NCI-H446 (cell line): Measurements from ENCODE around the gene CPN1.
"Not testable (repeated sequence)": the region's sequence is repeated elsewhere in the genome, so short reads cannot be mapped to it uniquely, and the experiment has no call there.

Source experiments
- DNase-seq, 2 experiments: peaks; one replicate each; lab custom pipeline; 2025; lab: John Stamatoyannopoulos, UW

The CPN1 gene

DNA sequence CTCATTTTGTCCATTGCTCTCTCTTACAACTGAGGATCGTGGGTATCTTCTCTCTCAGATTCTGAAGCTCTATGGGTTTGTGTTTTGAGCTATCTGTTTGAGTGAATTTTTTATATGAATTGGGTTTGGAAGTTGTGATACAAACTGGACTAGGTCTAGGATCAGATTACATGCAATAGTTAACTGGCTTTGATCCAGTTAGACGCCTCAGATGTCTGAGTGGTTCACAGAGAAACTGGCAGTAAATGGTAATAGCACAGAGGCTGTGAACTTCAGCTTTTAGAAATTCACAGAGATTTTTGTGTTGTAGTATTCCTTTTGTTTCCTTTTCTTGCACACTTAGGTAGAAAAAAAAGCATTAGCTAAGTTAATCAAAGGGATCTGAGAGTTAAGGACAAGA, 59.3 kb downstream of the CPN1 start:
- peak in 1 of 2 experiments; percentile 27 for DNase-seq

DNA sequence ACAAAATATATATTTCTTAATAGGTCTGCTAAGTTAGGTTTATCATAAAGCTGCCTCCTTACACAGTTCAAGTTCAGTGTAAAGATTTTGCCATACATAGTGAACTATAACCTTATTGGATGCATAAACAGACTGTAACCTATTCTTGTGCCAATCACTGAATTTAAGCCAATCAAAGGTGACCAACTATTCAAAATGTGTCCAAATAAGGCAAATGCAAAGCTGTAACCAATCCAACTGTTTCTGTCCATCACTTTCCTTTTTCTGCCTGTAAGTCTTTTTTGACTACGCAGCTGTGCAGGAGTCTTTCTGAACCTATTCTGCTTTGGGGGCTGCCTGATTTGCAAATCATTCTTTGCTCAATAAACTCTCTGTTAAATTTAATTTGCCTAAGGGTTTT, 60.3 kb downstream of the CPN1 start:
- no peak for DNase-seq

DNA sequence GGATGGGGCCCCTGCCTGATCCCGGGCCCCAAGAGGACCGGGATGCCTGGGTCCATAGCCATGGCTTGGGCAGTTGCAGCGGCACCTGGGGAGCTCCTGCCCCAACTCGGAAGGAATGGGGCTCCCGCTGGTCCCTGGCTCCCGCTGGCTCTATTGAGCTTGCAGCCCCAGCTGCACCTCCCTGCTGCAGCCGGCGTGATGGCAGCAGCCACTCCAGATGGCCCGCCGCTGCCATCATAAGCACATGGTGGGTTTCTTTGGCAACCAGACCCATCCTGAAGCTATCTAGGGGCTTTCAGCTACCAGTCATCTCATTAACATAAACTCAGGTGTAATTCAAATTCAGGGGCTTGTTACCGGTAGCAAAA, 60.8 kb downstream of the CPN1 start:
- no peak for DNase-seq

DNA sequence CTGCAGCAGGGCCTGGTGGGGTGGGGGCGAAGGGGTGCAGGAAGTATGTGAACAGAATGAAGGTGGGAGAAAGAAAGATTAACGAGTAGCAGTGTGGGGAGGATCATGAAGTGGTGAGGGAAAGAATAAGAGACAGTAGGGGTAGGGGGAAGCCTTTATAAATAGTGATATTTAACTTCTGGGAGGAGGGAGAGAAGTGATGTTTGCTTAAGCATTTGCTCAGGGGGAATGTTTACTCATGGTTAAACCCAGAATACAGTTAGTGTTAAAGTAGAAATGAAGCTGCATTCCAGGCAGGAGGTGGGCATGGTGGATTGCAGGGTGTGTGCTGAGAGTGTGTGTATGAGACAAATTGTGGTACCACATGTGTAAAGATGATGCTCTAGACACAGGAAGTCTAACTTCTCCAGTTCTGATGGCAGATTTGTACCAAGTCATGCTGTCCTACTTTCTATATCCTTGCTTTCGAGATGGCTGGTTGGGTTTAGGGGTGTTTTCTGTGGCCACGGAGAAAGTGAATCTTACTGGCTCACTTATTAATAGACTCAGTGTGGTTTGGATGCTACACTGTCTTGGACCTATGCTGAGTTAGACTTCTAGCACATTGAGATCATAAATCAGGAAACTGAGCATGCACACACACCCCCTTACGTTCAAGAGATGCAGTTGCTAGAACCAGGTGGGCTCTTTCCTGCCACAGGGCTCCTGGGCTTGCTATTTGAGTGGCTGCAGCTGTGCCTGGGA, 61.4 kb downstream of the CPN1 start:
- DNase-seq: no peak

DNA sequence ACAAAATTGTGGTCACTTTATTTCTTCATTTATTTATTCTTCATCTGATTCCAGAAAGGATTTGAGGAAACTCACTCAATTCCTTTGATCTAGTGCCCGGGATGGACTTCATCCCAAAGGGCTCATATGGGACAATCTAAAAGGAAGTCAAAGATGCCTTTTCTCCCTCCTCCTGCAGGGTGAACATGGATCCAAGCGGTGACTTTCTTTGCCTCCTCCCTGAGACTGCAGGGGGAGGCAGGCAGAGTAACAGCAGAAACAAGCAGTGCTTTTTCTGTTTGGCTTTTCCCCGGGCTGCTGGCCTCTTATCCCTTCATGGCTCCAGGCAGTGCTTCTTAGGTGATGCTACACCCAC, 61.9 kb downstream of the CPN1 start:
- DNase-seq: no peak

DNA sequence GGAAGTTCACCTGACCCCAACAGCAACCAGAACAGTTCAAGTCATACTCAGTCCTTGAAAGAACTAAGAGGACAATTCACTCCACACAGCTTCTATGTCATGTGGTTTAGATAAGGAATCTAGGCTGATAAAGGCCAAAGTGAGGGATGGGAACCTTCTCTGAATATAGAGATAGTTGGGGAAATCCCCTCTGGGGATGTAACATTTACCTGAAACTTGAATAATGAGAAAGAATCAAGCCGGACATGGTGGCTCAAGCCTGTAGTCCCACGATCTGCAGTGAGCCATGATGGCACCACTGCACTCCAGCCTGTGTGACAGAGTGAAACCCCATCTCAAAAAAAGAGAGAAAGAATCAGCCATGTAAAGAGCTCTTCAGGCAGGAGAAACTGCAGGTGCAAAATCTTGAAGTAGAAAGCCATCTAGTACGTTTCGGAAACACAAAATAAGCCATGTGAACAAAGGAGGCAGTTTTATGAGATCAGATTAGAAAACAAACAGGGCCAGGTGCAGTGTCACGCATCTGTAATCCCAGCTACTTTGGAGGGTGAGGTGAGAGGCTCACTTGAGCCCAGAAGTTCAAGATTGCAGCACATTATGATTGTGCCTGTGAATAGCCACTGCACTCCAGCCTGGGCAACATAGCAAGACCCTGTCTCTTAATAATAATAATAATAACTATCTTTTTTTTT, 67.5 kb downstream of the CPN1 start:
- DNase-seq: no peak

DNA sequence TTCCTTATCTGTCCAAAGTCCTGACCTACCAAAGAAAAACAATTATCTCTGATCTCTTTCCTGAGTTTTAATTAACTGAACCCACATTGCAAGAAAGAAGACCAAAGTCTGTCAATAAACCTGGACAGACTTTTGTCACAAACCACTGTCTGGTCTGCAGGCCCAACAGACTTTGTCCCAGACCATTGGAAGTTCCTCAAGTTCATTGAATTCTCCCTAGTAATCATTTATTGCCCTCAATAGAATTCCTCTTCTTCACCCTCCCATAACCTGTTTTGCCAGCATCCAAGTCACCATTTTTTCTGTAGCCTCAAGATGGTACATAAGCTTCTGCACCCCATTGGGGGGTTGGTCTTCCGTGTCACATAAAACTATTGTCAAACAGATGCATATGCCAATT, 68.0 kb downstream of the CPN1 start:
- DNase-seq: no peak

DNA sequence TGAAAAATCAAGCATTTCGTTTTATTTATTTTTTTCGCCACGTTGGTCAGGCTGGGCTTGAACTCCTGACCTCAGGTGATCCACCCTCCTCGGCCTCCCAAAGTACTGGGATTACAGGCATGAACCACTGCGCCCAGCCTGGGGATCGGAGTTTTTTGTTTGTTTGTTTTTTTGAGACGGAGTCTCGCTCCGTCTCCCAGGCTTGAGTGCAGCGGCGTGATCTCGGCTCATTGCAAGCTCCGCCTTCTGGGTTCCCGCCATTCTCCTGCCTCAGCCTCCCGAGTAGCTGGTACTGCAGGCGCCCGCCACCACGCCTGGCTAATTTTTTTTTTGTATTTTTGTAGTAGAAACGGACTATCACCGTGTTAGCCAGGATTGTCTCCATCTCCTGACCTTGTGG, 69.8 kb downstream of the CPN1 start:
- DNase-seq: not testable (repeated sequence)

DNA sequence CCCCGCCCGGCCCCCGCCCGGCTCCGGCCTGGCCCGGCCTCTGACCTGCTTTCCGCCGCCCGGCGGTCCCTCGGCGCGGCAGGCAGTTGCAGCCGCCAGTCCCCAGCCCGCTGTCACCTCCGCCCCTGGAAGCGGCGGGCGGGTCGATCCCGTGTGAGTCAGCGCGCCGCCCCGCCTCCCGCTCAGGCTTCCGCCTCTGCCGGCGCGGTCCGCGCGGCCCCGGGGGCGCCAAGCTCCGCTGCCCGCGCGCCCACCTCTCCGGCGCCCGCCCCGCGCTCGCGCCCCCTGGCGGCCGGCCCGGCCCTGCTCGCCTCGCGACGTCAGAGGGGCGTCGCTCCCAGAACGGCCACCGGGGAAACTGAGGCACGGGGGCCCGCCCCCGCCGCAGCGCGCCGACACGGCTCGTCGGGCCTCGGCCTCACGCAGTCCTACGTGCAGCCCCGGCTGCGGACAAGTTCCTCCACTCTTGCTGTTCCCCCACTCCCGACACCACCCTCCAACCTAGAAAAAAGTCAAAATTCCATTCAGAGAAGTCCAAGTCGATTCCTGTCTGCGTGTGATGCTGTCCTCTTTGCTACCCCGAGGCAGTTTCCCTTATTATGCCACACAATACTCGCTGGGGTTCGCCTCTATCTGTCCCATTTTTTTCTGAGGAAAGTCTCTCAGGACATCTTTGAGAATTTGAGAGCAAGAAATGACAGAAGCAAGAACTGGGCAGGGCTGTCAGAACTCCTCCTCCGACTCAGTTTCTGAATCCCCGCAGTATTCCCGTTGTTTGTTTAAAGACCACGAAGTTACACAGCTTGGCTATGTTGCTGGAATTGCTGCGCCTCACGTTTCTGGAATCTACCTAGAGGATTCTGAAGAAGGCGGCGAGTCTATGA, 71.6 kb downstream of the CPN1 start, which contains the start of gene DNMBP:
Gene DNMBP, minus strand, starts transcription at position 155 of the 884 bp plus-strand sequence. CDS start 37,823 bp downstream, outside the sequence.
- DNase-seq: peak; percentile 20 to 82

DNA sequence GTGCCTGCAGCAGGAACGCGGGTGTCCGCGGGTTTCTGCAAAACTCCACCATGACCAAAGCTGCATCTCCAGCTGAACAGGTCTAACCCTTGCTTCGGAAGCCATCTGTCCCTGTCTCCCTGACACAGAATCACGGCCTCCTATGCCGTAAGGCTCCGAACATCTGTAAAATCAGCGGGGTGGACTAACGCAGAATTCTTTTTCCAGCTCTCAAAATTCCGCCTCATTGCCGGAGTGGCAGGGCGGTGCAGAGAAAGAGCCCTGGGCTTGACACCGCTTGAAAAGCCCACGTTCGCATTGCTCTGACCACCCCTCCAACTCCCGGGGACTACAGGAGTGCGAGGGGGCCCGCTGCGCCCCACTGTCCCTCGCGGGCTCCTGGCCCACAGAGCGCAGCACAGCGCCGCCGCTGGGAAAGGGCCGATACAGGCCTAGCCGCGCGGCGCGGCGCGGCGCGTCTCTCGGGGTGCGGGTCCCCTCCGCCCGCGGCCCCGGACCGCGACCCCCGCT, 72.3 kb downstream of the CPN1 start:
- DNase-seq: peak in 1 of 2 experiments; percentile 46

DNA sequence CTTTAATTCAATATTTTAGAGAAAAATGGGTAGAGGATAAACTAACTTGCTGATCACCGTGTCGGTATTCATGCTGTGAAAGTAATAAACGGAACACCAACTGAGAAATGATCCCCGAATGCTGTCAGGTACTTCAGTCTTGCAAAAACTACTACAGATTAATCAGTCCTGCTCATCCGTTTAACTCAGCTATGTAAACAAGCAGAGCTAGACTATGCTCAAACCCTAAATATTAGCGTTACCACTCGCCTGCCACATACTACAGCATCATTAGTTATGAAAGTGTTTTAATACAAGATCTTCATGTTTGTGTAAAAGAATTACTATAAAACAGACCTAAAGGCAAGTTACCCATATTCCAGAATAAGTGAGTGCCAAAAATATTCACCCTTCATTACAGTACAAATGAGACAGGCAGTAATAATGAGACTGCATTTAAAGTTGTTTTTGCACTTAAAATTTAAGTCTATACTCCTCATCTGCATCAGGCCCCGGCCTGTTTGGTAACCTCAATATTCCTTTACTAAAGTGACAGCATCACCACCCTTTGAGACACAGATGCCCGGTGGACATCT, 72.9 kb downstream of the CPN1 start:
- DNase-seq: no peak

DNA sequence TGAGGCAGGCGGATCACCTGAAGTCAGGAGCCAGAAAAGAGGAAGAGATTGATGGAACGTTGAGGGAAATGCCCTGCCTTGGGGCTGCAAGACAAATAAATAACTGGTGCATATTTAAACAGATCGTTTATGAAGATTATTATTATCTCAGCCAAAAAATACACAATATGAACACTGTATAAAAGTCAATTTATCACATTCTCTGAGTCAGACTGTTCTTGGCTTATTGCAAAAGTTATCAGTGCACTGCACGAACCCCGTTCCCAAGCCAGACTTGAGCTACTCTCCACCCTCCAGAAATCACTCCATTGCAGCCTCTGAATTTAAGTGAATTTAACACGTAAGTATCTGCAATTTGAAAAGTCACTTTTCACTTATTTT, 73.5 kb downstream of the CPN1 start:
- no peak for DNase-seq

DNA sequence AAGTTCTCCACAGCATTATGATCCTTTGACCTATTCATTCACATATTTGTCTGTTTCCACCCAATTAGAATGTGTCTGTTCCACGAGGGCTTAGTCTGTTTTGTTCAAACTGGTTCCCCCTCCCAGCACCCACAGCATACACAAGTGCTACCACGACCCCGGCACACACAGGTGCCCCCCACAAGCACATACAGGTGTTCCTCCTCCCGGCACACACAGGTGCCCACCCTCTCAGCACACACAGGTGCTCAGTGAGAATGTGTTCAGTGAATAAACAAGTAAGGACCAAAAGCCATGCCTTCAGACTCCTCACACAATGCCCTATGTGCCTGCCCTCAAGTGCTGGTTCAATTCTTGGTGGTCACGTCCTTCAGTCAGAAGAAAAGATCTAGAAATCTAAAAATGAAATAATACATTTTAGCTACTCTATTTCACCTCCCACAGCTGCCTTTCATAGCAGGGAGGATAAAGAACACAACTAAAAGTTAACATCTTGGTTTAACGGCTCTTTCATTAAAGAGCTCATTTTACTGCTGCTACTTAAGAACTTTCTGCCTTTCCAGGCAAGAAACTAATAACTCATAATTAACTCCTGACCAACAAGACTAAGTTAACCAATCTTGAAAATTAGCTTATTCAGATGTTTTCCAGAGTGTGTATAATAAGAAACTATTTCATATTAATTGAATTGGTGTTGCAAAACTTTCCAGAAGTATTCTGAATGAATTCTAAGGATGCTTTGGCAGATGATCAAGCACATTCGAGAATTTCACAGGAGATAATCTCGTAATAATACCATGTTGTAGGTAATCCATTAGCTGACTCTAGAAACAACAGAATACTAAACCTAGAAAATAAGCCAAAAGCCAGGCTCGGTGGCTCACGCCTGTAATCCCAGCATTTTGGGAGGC, 74.2 kb downstream of the CPN1 start:
- DNase-seq: no peak

DNA sequence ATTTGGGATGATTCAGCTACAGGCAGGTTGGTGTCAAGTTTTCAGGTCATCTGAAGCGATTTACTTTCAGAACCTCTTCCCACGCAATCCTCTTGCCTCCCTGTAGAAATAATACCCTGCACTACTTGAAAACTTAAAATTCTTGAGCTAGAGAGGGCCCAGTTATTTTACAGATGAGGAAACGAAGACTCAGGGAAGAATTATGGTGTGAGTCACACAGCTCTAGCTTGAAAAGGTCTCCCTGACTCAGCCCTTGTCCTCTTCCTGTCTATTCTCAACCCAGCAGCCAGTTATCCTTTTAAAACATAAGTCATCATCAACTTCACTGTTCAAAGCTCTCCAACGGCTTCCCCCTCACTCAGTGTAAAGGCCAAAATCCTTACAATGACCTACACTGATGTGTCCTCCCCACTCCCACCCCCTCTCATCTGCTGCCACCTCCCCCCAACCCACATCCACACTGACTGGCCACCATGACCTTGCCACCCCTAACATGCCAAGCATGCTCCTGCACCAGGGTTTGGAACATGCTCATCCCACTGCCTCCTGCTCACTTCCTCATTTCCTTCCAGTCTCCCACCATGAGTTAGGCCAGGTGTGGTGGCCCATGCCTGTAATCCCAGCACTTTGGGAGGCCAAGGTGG, 75.3 kb downstream of the CPN1 start:
- no peak for DNase-seq

DNA sequence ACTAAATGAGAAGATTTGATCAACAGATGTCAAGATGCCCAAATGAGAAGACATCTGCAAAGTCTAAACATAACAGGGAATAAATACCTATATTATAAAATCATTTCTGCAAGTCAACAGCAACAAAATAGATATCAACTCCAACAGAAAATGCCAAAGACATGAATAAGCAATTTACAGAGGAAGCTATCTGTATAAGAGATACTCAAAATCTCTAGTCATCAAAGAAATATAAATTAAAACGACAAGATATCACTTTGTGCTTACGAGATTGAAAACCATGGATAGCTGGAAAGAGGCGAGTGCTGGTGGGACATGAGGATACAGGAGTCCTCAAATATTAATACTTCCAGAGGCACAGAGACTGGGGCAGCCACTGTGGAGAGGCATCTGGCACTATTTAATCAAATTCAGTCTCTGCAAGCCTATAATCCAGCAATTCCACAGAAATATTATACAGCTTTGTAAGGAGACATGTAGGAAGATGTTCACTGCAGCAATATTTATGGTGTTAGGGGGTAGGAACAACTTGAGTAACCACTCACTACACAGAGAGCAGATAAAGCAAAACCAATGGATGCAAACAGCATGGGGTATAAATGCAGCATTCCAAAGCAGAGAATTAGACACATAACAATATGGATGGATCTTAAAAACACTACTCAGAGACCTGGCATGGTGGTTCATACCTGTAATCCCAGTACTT, 76.7 kb downstream of the CPN1 start:
- DNase-seq: no peak

DNA sequence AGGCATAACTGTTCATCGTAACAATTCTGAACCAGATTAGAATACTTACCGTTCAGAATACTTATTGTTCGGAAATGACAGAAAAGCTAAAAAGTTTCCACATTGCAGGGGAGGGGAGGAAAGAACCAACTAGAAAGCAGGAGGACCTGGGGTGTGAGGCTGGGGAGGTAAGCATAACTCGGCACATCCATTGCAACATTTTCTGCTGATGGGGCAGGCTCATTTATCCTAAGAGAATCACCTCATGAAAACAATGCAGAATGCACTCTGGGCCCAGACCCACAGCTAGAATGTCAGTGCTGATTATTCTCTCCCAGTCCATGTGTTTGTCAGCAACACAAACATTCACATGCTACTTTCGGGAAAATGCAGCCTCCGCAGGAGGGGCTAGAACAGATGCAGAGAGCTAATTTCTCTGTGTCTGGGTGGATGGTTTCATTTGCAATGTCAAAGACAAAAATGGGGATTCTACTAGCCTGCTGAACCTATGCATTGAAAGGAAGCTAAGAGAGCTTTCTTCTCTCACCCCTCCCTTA, 81.5 kb downstream of the CPN1 start:
- DNase-seq: no peak

DNA sequence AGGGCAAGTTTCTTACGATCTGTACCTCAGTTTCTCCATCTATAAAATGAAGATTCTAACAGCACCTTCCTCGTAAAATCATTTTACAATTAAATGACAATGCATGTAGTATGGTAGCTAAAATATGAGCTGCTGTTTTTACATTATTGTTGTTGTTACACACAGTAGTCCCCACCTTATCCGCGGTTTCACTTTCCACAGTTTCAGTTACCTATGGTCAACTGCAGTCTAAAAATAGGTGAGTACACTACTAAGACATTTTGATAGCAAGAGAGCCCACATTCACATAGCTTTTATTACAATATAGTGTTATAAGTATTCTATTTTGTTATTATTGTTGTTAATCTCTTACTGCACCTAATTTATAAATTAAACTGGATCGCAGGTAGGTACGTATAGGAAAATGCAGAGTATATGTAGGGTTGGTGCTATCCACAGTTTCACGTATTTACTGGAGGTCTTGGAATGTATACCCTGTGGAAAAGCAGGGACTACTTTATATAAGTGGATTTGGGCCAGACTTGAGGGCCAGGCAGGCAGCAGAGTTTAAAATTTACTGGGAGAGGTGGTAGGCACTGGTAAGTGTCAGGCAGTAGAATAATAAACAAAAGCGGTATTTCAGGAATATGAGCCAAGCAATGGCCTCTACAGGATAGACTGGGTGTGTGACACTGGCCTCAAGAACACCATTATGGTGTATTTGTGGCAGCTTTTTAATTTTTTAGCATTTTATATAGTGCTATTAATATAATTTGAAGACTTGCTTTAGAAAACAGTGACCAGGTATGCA, 82.2 kb downstream of the CPN1 start:
- DNase-seq: no peak

DNA sequence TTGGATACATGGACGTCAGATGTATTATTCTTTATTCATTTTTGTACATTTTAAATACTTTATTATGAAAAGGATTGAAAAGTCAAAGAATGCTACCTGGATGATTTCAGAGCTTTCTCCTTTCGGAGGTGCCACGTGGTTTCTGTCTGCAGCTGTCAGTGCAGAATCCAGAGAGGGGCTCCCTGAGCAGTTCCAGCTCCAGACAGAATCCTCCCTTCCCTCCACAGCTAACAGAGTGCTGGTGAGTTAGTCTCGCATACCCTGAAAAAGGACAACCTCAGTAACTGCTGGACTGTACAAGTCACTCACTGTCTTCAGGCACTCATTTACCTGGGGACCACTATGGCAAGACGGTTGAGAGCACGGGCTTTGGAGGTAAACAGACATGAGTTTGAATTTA, 82.8 kb downstream of the CPN1 start:
- no peak for DNase-seq
